OCI-LY1 (cell line): ENCODE results near the gene SDR42E1.
"Not testable (repeated sequence)": the region's sequence is repeated elsewhere in the genome, so short reads cannot be mapped to it uniquely, and the experiment has no call there.

Experiments
- H2AFZ ChIP-seq: fragments of 200-600 bp; sonication (generic), shearing (Covaris generic); 2 replicates; pipeline ENCODE4 v1.6.0; 2014; ENCODE audit warnings: antibody characterized with exemption, mild to moderate bottlenecking, low read length
- H3F3A ChIP-seq: fragments of 200-600 bp; sonication (generic), shearing (Covaris generic); 2 replicates; pipeline ENCODE4 v1.6.0; 2014; ENCODE audit warnings: mild to moderate bottlenecking, antibody characterized with exemption, low read length, moderate library complexity; ENCODE audit not compliant: insufficient read depth
- H3K27ac ChIP-seq: fragments of 200-600 bp; sonication (generic); 2 replicates; pipeline ENCODE4 v1.5.1; 2014; ENCODE audit warnings: low read length, mixed run types, mild to moderate bottlenecking, low read depth; ENCODE audit not compliant: poor library complexity, severe bottlenecking
- H3K27me3 ChIP-seq: fragments of 200-600 bp; sonication (generic); 2 replicates; pipeline ENCODE4 v1.6.0; 2014; ENCODE audit warnings: antibody characterized with exemption, mild to moderate bottlenecking, low read length, moderate library complexity; ENCODE audit not compliant: insufficient read depth
- H3K36me3 ChIP-seq: fragments of 200-600 bp; sonication (generic); 2 replicates; pipeline ENCODE4 v1.6.1; 2014; ENCODE audit warnings: mild to moderate bottlenecking, antibody characterized with exemption, low read length, moderate library complexity, mixed read lengths; ENCODE audit not compliant: insufficient read depth
- H3K4me1 ChIP-seq: fragments of 200-600 bp; sonication (generic); 2 replicates; pipeline ENCODE4 v1.5.1; 2014; ENCODE audit warnings: mild to moderate bottlenecking, low read length, moderate library complexity; ENCODE audit not compliant: insufficient read depth, severe bottlenecking
- H3K4me2 ChIP-seq: fragments of 200-600 bp; sonication (generic), shearing (Covaris generic); 2 replicates; pipeline ENCODE4 v1.6.1; 2014; ENCODE audit warnings: low read length
- H3K4me3 ChIP-seq: fragments of 200-600 bp; sonication (generic); 2 replicates; pipeline ENCODE4 v1.5.1; 2014; ENCODE audit warnings: low read length, low read depth, mild to moderate bottlenecking, mixed read lengths; ENCODE audit not compliant: poor library complexity, severe bottlenecking
- H3K79me2 ChIP-seq: fragments of 200-600 bp; shearing (Covaris generic); 2 replicates; pipeline ENCODE4 v1.6.1; 2016; ENCODE audit warnings: mixed run types, low read length, mixed read lengths; ENCODE audit not compliant: insufficient read depth
- H3K9ac ChIP-seq: fragments of 200-600 bp; sonication (generic), shearing (Covaris generic); 2 replicates; pipeline ENCODE4 v1.6.1; 2014; ENCODE audit warnings: mild to moderate bottlenecking, low read length, mixed read lengths
- H3K9me2 ChIP-seq: fragments of 200-600 bp; sonication (generic), shearing (Covaris generic); 2 replicates; pipeline ENCODE4 v1.6.1; 2014; ENCODE audit warnings: low read depth, mild to moderate bottlenecking, low read length, mixed read lengths
- H3K9me3 ChIP-seq: fragments of 200-600 bp; shearing (Covaris generic); 2 replicates; pipeline ENCODE4 v1.6.1; 2014; ENCODE audit warnings: low read length, mixed read lengths
- H4K20me1 ChIP-seq: fragments of 200-600 bp; sonication (generic), shearing (Covaris generic); 2 replicates; pipeline ENCODE4 v1.6.0; 2016; ENCODE audit warnings: mild to moderate bottlenecking, low read length; ENCODE audit not compliant: insufficient read depth
- CTCF ChIP-seq: fragments of 200-600 bp; sonication (generic), shearing (Covaris generic); IDR thresholded peaks from 2 replicates; pipeline ENCODE4 v1.5.1; 2017; ENCODE audit warnings: mild to moderate bottlenecking, antibody characterized with exemption, low read length, moderate library complexity, mixed read lengths
- EZH2 ChIP-seq: fragments of 200-600 bp; sonication (generic), shearing (Covaris generic); IDR thresholded peaks from 2 replicates; pipeline ENCODE4 v1.8.0; 2017; ENCODE audit warnings: borderline replicate concordance, mixed run types, mild to moderate bottlenecking, antibody characterized with exemption, low read length, moderate library complexity, mixed read lengths

SDR42E1 gene

GRCh38 chr16:81992859-81993258, 18.4 kb downstream of the SDR42E1 start:
- H3K79me2 ChIP-seq, result no peaks in the 10 kb centered on the region
- no peaks in the 10 kb centered on the region for H3K9me2 ChIP-seq
- H3K4me1 ChIP-seq, result no peaks in the 10 kb centered on the region
- no peak overlapping the region for H2AFZ ChIP-seq
- no peak overlapping the region for H3K4me2 ChIP-seq
- no peaks in the 10 kb centered on the region for H3F3A ChIP-seq
- no peak for TF ChIP-seq CTCF
- TF ChIP-seq EZH2, result no peak
- H3K9ac ChIP-seq, result no peak overlapping the region
- peaks cover 14% of the 10 kb centered on the region; the same call in 1 of the 2 replicates for H3K36me3 ChIP-seq
- no peak overlapping the region for H3K27ac ChIP-seq
- no peaks in the 10 kb centered on the region for H3K9me3 ChIP-seq
- no peaks in the 10 kb centered on the region for H4K20me1 ChIP-seq
- no peak overlapping the region for H3K4me3 ChIP-seq
- H3K27me3 ChIP-seq, result no peaks in the 10 kb centered on the region

- H3K27ac ChIP-seq, result no peak overlapping the region
- H3F3A ChIP-seq, result no peaks in the 10 kb centered on the region
- H2AFZ ChIP-seq, result no peak overlapping the region
- H3K27me3 ChIP-seq, result no peaks in the 10 kb centered on the region
- H3K4me1 ChIP-seq, result no peaks in the 10 kb centered on the region
- H3K4me2 ChIP-seq, result no peak overlapping the region
- no peaks in the 10 kb centered on the region for H3K79me2 ChIP-seq
- H4K20me1 ChIP-seq, result no peaks in the 10 kb centered on the region
- no peaks in the 10 kb centered on the region for H3K36me3 ChIP-seq
- H3K9ac ChIP-seq, result no peak overlapping the region
- H3K9me3 ChIP-seq, result no peaks in the 10 kb centered on the region
- H3K4me3 ChIP-seq, result no peak overlapping the region
- H3K9me2 ChIP-seq, result no peaks in the 10 kb centered on the region
- TF ChIP-seq CTCF (no peak), EZH2 (no peak)
Measured at GRCh38 chr16:81987706-81988105, 23.6 kb downstream of the SDR42E1 start.

- H2AFZ ChIP-seq, result no peak overlapping the region
- no peak overlapping the region for H3K4me2 ChIP-seq
- H3K27me3 ChIP-seq, result no peaks in the 10 kb centered on the region
- no peaks in the 10 kb centered on the region for H3F3A ChIP-seq
- H4K20me1 ChIP-seq, result no peaks in the 10 kb centered on the region
- H3K9me2 ChIP-seq, result no peaks in the 10 kb centered on the region
- no peak overlapping the region for H3K9ac ChIP-seq
- no peaks in the 10 kb centered on the region for H3K4me1 ChIP-seq
- H3K27ac ChIP-seq, result no peak overlapping the region
- H3K4me3 ChIP-seq, result no peak overlapping the region
- H3K9me3 ChIP-seq, result no peaks in the 10 kb centered on the region
- TF ChIP-seq EZH2 (no peak), CTCF (no peak)
- H3K36me3 ChIP-seq, result no peaks in the 10 kb centered on the region
- no peaks in the 10 kb centered on the region for H3K79me2 ChIP-seq
Measured at GRCh38 chr16:81987121-81987520, 24.1 kb downstream of the SDR42E1 start.

- not testable (repeated sequence) for H3K4me3 ChIP-seq, H2AFZ ChIP-seq, H3K9ac ChIP-seq, H4K20me1 ChIP-seq, H3F3A ChIP-seq, H3K27me3 ChIP-seq, H3K36me3 ChIP-seq, H3K9me2 ChIP-seq, H3K79me2 ChIP-seq, H3K27ac ChIP-seq, H3K9me3 ChIP-seq, H3K4me1 ChIP-seq, H3K4me2 ChIP-seq
Measured at GRCh38 chr16:81977335-81977942, 33.8 kb downstream of the SDR42E1 start.
